Measurements from ENCODE around the gene LPIN2. TPM values are rescaled to one million over a fixed set of nuclear protein-coding genes. Genes with fewer than 3 reads are reported as not detected.

LPIN2 gene
- total and polyA plus RNA-seq, 2 of the 13 experiments (the other 11 are each of a cell fraction or from before 2014, with no cell fraction given): 46.0 to 119 TPM

GRCh38 chr18:3037423-3037915 lies 24.5 kb upstream of the LPIN2 start (continued):
- peak; percentile 84; the same call in 1 of the 2 replicates for TF ChIP-seq ZBTB3 (CRISPR knock-in tag; IDR thresholded peaks at IDR 0.05; ENCODE audit: borderline replicate concordance, low read depth)
- no peak for TF ChIP-seq HOXA9 (CRISPR knock-in tag; IDR thresholded peaks at IDR 0.05; ENCODE audit: borderline replicate concordance)
- peak; percentile 55; the same call in 1 of the 2 replicates for TF ChIP-seq ZNF770 (CRISPR knock-in tag; IDR thresholded peaks at IDR 0.05)
- TF ChIP-seq MTF2 (CRISPR knock-in tag; IDR thresholded peaks at IDR 0.05; ENCODE audit: borderline replicate concordance): no peak
- TF ChIP-seq ZNF570 (CRISPR knock-in tag; IDR thresholded peaks at IDR 0.05; ENCODE audit: borderline replicate concordance): no peak
- TF ChIP-seq GMEB1 (CRISPR knock-in tag; IDR thresholded peaks at IDR 0.05; ENCODE audit: borderline replicate concordance): peak; percentile 38; the same call in 1 of the 2 replicates
- TF ChIP-seq NFIC (IDR thresholded peaks at IDR 0.05; ENCODE audit: low read length): peak; percentile 92
- TF ChIP-seq NFAT5 (CRISPR knock-in tag; IDR thresholded peaks at IDR 0.05): no peak
- no peak for TF ChIP-seq SRY (CRISPR knock-in tag; IDR thresholded peaks at IDR 0.05)
- TF ChIP-seq ARID2 (CRISPR knock-in tag; IDR thresholded peaks at IDR 0.05; ENCODE audit: borderline replicate concordance): no peak
- no peak for TF ChIP-seq PBX3 (CRISPR knock-in tag; IDR thresholded peaks at IDR 0.05; ENCODE audit: borderline replicate concordance)
- 0 out of 2 replicates have a peak, but pooled peaks have one; percentile 59 for TF ChIP-seq BRF2 (CRISPR knock-in tag; IDR thresholded peaks at IDR 0.05)
- TF ChIP-seq HMG20A (CRISPR knock-in tag; IDR thresholded peaks at IDR 0.05; ENCODE audit: borderline replicate concordance): peak; percentile 88
- TF ChIP-seq NAIF1 (CRISPR knock-in tag; IDR thresholded peaks at IDR 0.05; ENCODE audit: borderline replicate concordance): 0 out of 2 replicates have a peak, but pooled peaks have one; percentile 33
- peak; percentile 95 for TF ChIP-seq ZNF792 (CRISPR knock-in tag; IDR thresholded peaks at IDR 0.05)
- peak; percentile 96 for TF ChIP-seq ZBTB25 (CRISPR knock-in tag; IDR thresholded peaks at IDR 0.05)

Data from HepG2 (cell line).